PFSK-1 (cell line): ENCODE results near the gene JPH2.

Experiments used
- POLR2AphosphoS5 ChIP-seq: IDR thresholded peaks from 2 replicates; pipeline ENCODE4 v1.6.1; 2012; ENCODE audit warnings: low read depth, mild to moderate bottlenecking, control low read depth, low read length, moderate library complexity
- TAF1 ChIP-seq: IDR thresholded peaks from 2 replicates; pipeline ENCODE4 v1.6.1; 2012; ENCODE audit warnings: low read length, control low read depth, borderline replicate concordance; ENCODE audit not compliant: insufficient read depth
- TF ChIP-seq, protein P1 (sequence below), 2 experiments: IDR thresholded peaks; 2 replicates each; pipeline versions ENCODE4 v1.6.1 to v1.8.0; 2011 to 2012; ENCODE audit warnings: low read depth in 2 of 2, low read length in 2 of 2, control low read depth in 1 of 2, inconsistent platforms in 1 of 2, mild to moderate bottlenecking in 1 of 2, moderate library complexity in 1 of 2; ENCODE audit not compliant: insufficient read depth in 1 of 2

DNA sequence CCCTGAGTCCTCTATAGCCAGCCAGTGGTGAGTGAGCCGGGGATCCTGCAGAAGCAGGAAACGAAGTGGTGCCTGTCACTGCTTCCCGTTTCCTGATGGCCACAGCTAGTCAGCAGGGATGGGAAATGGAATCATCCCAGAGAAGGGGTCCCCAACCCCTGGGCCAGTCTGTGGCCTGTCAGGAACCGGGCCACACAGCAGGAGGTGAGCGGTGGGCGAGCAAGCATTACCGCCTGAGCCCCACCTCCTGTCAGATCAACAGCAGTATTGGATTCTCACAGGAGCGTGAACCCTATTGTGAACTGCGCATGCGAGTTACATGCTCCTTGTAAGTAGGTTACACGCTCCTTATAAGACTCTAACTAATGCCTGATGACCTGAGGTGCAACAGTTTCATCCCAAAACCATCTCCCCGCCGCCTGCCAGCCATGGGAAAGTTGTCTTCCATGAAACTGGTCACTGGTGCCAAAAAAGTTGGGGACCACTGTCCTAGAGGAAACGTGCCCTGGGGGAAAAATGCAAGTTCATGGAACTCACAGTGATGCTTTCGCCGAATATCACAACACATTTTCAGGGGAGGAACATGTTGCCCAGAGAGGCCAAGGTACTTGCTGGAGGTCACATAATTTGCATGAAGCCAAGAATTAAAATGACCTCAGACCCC is 113.8 kb downstream of the JPH2 start:
- TF ChIP-seq, protein P1, sequence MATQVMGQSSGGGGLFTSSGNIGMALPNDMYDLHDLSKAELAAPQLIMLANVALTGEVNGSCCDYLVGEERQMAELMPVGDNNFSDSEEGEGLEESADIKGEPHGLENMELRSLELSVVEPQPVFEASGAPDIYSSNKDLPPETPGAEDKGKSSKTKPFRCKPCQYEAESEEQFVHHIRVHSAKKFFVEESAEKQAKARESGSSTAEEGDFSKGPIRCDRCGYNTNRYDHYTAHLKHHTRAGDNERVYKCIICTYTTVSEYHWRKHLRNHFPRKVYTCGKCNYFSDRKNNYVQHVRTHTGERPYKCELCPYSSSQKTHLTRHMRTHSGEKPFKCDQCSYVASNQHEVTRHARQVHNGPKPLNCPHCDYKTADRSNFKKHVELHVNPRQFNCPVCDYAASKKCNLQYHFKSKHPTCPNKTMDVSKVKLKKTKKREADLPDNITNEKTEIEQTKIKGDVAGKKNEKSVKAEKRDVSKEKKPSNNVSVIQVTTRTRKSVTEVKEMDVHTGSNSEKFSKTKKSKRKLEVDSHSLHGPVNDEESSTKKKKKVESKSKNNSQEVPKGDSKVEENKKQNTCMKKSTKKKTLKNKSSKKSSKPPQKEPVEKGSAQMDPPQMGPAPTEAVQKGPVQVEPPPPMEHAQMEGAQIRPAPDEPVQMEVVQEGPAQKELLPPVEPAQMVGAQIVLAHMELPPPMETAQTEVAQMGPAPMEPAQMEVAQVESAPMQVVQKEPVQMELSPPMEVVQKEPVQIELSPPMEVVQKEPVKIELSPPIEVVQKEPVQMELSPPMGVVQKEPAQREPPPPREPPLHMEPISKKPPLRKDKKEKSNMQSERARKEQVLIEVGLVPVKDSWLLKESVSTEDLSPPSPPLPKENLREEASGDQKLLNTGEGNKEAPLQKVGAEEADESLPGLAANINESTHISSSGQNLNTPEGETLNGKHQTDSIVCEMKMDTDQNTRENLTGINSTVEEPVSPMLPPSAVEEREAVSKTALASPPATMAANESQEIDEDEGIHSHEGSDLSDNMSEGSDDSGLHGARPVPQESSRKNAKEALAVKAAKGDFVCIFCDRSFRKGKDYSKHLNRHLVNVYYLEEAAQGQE (IDR thresholded peaks at IDR 0.05; ENCODE audit: insufficient read depth in 1 of 2, low read depth in 2 of 2, low read length in 2 of 2) = no peak
- TF ChIP-seq TAF1 = no peak
- TF ChIP-seq POLR2AphosphoS5 = no peak
